B cell (primary cell): Measurements from ENCODE around the gene ITGB7. TPM values are rescaled to one million over a fixed set of nuclear protein-coding genes. Genes with fewer than 3 reads are reported as not detected.

Experiments used
- ATAC-seq: fragments of 200-7000 bp; cut with Tn5 transposase; one replicate; pipeline ENCODE4 v1.10.0; 2021; ENCODE audit warnings: low read depth, mild to moderate bottlenecking, moderate number of reproducible peaks, moderate library complexity
- CTCF ChIA-PET: fragments of 350-600 bp; sonication (Branson Sonifier 250); formaldehyde crosslinking; loops from one replicate; lab custom pipeline; 2021; ENCODE audit warnings: antibody characterized with exemption, inconsistent platforms; lab: Charles Lee
- POLR2A ChIA-PET: fragments of 350-600 bp; sonication (Branson Sonifier 250); formaldehyde crosslinking; loops from one replicate; lab custom pipeline; 2021; ENCODE audit warnings: antibody characterized with exemption; lab: Charles Lee
- DNase-seq: peaks from one replicate; pipeline ENCODE4 v3.0.0; 2013
- H2AFZ ChIP-seq: 2 replicates; pipeline ENCODE4 v1.6.1; 2012; ENCODE audit warnings: mild to moderate bottlenecking, low read depth, low read length; ENCODE audit not compliant: insufficient read depth, poor library complexity, severe bottlenecking
- H3K27ac ChIP-seq, 2 donors: 1 replicate in 1 of 2; 2 replicates in 1 of 2; pipeline ENCODE4 v1.5.1; 2012 to 2013; ENCODE audit warnings: low read length in 2 of 2, mild to moderate bottlenecking in 2 of 2, moderate library complexity in 1 of 2
- H3K27me3 ChIP-seq, 4 experiments: fragments of 200-600 bp in 1 of 4; sonication (generic) in 1 of 4; replicated peaks in 1 of 4; 1 replicate in 2 of 4; 2 replicates in 2 of 4; pipeline versions ENCODE4 v1.6.1 to v1.7.0; 2013 to 2016; ENCODE audit warnings: low read length in 3 of 4, mild to moderate bottlenecking in 2 of 4, mixed read lengths in 1 of 4, moderate library complexity in 1 of 4; ENCODE audit not compliant: insufficient read depth in 4 of 4, control insufficient read depth in 3 of 4; ENCODE audit errors: control extremely low read depth in 1 of 4
- H3K36me3 ChIP-seq, 2 experiments: replicated peaks in 1 of 2; 1 replicate in 1 of 2; 2 replicates in 1 of 2; pipeline versions ENCODE4 v1.6.1 to v1.7.1; 2013; ENCODE audit warnings: low read length in 1 of 2; ENCODE audit not compliant: insufficient read depth in 2 of 2, control insufficient read depth in 1 of 2; ENCODE audit errors: control extremely low read depth in 1 of 2, extremely low read depth in 1 of 2
- H3K4me1 ChIP-seq, 2 donors: fragments of 200-600 bp in 1 of 2; sonication (generic) in 1 of 2; 1 replicate in 1 of 2; 2 replicates in 1 of 2; pipeline versions ENCODE4 v1.5.1 to v1.6.1; 2013 to 2017; ENCODE audit warnings: low read length in 2 of 2; ENCODE audit not compliant: control insufficient read depth in 2 of 2, insufficient read depth in 2 of 2
- H3K4me2 ChIP-seq: replicated peaks from 2 replicates; pipeline ENCODE3; 2012; ENCODE audit warnings: mild to moderate bottlenecking, low read depth, low read length; ENCODE audit not compliant: poor library complexity, severe bottlenecking
- H3K4me3 ChIP-seq, 5 experiments: fragments of 200-600 bp in 1 of 5; sonication (generic) in 1 of 5; 1 replicate in 3 of 5; 2 replicates in 2 of 5; pipeline versions ENCODE4 v1.5.1 to v1.7.0; 2011 to 2016; ENCODE audit warnings: low read length in 4 of 5, mild to moderate bottlenecking in 4 of 5, low read depth in 2 of 5, control low read depth in 1 of 5, moderate library complexity in 1 of 5; ENCODE audit not compliant: insufficient read depth in 1 of 5; ENCODE audit errors: control extremely low read depth in 1 of 5, extremely low read depth in 1 of 5
- H3K79me2 ChIP-seq: fragments of 200-600 bp; sonication (generic); one replicate; pipeline ENCODE4 v1.6.0; 2016; ENCODE audit warnings: low read length; ENCODE audit not compliant: control insufficient read depth, insufficient read depth
- H3K9ac ChIP-seq: fragments of 200-600 bp; sonication (generic); 2 replicates; pipeline ENCODE4 v1.6.1; 2017; ENCODE audit warnings: mild to moderate bottlenecking, low read length, moderate library complexity
- H3K9me3 ChIP-seq, 3 donors: one replicate each; pipeline versions ENCODE4 v1.6.1 to v1.7.1; 2013; ENCODE audit warnings: low read length in 2 of 3; ENCODE audit not compliant: control insufficient read depth in 2 of 3, insufficient read depth in 1 of 3; ENCODE audit errors: control extremely low read depth in 1 of 3
- H4K20me1 ChIP-seq: 2 replicates; pipeline ENCODE4 v1.6.0; 2012; ENCODE audit warnings: mild to moderate bottlenecking, low read length; ENCODE audit not compliant: insufficient read depth, control insufficient read depth, poor library complexity, severe bottlenecking
- H3K27ac Mint-ChIP-seq: one replicate; pipeline ENCODE4 v1.8.0; 2021; ENCODE audit warnings: mixed read lengths
- H3K27me3 Mint-ChIP-seq: one replicate; pipeline ENCODE4 v1.8.0; 2021; ENCODE audit warnings: mixed read lengths
- H3K4me1 Mint-ChIP-seq: one replicate; pipeline ENCODE4 v1.8.0; 2021; ENCODE audit warnings: mixed read lengths
- H3K4me3 Mint-ChIP-seq: one replicate; pipeline ENCODE4 v1.8.0; 2021; ENCODE audit warnings: mixed read lengths
- H3K9me3 Mint-ChIP-seq: one replicate; pipeline ENCODE4 v1.8.0; 2022; ENCODE audit warnings: mixed read lengths; ENCODE audit not compliant: insufficient read depth
- EZH2 ChIP-seq: IDR thresholded peaks from 2 replicates; pipeline ENCODE4 v1.6.1; 2012; ENCODE audit warnings: borderline replicate concordance, low read depth, mild to moderate bottlenecking, moderate library complexity, low read length; ENCODE audit not compliant: insufficient read depth, poor library complexity, severe bottlenecking
- WGBS: methylation state at CpG from one replicate; pipeline ENCODE4 v1.1.5; 2013; ENCODE audit warnings: missing lambda C conversion rate; ENCODE audit not compliant: insufficient coverage; 5-methylcytosine and 5-hydroxymethylcytosine counted together
- intact Hi-C: fragments of 100-400 bp; cut with micrococcal nuclease; formaldehyde crosslinking; loops from one replicate; pipeline ENCODE4 v1.10.0; 2022
- polyA plus RNA-seq: library from polyadenylated mRNA; depleted of rRNA; stranded (reverse); fragments of >200 nt; gene quantifications from 2 replicates; pipeline ENCODE4 v1.2.3, GENCODE V29; 2012
- total RNA-seq, 2 donors: library from RNA; stranded (reverse); fragments of 120-200 nt in 1 of 2; gene quantifications; 1 replicate in 1 of 2; 2 replicates in 1 of 2; pipeline versions ENCODE4 v1.2.3 to v1.2.4, GENCODE V29; 2013 to 2022
- TF ChIP-seq, protein P1 (sequence below): fragments of 200-600 bp; IDR thresholded peaks from one replicate; pipeline ENCODE4 v1.8.0; 2022; ENCODE audit warnings: antibody characterized with exemption, mild to moderate bottlenecking

Gene ITGB7
- total and polyA plus RNA-seq, 2 donors (not counting 1 experiment from before 2014, with no cell fraction given): 199 to 265 TPM

DNA sequence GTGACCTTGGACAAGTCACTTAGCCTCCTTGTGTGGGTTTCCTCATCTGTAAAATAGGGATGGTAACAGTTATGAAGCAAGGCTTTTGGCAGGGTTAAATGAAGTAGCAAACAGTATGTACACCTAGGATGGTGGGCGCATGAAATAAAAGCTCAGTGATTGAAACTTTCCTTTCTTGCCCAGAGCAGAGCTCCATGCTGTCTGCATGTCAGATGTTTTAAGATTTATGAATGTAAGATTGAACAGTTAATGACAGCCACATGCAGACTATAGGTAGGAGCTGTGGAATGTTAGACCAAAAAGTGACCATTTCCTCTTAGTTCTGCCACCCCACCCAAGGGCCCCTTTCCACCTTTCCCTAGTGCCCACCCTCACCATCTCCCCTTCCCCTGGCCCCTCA lies 12.1 kb downstream of the ITGB7 start:
- Histone ChIP-seq H3K9me3 (no peaks in the 10 kb centered on the region), H3K79me2 (peaks cover 18% of the 10 kb centered on the region), H3K36me3 (peaks cover 2 to 85% of the 10 kb centered on the region in 2 experiments), H3K27ac (no peak overlapping the region), H2AFZ (no peak overlapping the region), H3K9ac (no peak overlapping the region), H3K4me1 (peaks cover 25 to 31% of the 10 kb centered on the region in 2 donors), H4K20me1 (peaks cover 57% of the 10 kb centered on the region), H3K27me3 (no peaks in the 10 kb centered on the region), H3K4me2 (no peak overlapping the region), H3K4me3 (no peak overlapping the region)
- ChIA-PET POLR2A (no interaction called here), CTCF (interaction anchor here (0.7 to 15.7 kb wide), 9 partner anchors 10 to 129 kb away, joined by 3 to 201 read pairs (median 4); partner anchors contain the start of genes CSAD, ESPL1, ITGB7 and PFDN5)
- TF ChIP-seq, protein P1, sequence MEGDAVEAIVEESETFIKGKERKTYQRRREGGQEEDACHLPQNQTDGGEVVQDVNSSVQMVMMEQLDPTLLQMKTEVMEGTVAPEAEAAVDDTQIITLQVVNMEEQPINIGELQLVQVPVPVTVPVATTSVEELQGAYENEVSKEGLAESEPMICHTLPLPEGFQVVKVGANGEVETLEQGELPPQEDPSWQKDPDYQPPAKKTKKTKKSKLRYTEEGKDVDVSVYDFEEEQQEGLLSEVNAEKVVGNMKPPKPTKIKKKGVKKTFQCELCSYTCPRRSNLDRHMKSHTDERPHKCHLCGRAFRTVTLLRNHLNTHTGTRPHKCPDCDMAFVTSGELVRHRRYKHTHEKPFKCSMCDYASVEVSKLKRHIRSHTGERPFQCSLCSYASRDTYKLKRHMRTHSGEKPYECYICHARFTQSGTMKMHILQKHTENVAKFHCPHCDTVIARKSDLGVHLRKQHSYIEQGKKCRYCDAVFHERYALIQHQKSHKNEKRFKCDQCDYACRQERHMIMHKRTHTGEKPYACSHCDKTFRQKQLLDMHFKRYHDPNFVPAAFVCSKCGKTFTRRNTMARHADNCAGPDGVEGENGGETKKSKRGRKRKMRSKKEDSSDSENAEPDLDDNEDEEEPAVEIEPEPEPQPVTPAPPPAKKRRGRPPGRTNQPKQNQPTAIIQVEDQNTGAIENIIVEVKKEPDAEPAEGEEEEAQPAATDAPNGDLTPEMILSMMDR: no peak
- no peak for TF ChIP-seq EZH2
- 100% methylated on average over 1 of the region's 1 CpG for WGBS
- Mint-ChIP-seq H3K27ac (no peak overlapping the region), H3K4me3 (no peak overlapping the region), H3K4me1 (peaks cover 33% of the 10 kb centered on the region), H3K27me3 (no peaks in the 10 kb centered on the region), H3K9me3 (no peaks in the 10 kb centered on the region)
- intact Hi-C loops: loop anchor here (5.0 kb wide), 1 partner anchor 128 kb away; no protein-coding TSS in a partner anchor
- ATAC-seq (no peak), DNase-seq (no peak)

DNA sequence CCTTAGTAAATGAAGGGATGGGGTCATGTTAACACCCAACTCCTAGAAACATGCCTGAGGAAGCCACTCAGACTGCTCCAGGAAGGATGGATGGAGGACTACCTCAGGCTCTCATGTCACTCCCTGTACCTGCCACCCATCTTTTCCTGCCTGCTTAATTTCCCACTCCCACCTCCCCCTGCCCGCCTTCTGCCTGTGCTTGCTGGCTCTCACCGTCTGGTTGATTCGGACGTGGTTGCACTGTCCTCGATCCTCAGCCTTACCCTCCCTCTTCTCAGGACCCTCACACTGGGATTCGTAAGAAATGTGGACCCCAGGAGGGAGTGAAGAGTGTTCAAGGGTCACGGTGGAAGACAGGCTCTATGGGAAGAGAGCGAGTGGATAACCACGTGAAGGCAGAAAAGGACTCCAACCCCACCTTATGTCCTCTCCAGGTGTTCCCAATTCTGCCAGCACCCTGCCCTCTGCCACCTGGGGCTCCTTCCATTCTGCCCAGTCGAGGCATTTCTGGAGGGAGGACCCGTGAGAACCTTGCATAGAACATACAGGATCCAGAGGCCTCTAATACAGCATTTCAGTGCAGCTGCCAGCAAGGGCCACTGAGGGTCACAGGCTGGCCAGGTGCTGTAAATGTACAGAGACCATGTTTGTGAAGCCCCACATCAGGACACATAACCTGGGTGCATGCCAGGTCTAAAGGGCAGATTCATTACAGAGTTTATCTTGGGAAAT lies 12.9 kb downstream of the ITGB7 start:
- intact Hi-C loops: no loop called here
- H3K4me2 ChIP-seq: no peak overlapping the region
- WGBS: 96% methylated on average over 3 of the region's 11 CpGs
- peaks cover 12% of the 10 kb centered on the region for H3K79me2 ChIP-seq
- H4K20me1 ChIP-seq: peaks cover 53% of the 10 kb centered on the region
- H3K27me3 Mint-ChIP-seq: no peaks in the 10 kb centered on the region
- peaks cover 28% of the 10 kb centered on the region for H3K4me1 Mint-ChIP-seq
- H3K9me3 ChIP-seq: no peaks in the 10 kb centered on the region
- no peak overlapping the region for H3K4me3 ChIP-seq
- DNase-seq: no peak
- no peak overlapping the region for H3K4me3 Mint-ChIP-seq
- H3K4me1 ChIP-seq: peaks cover 16 to 23% of the 10 kb centered on the region in 2 donors
- H3K27ac ChIP-seq: no peak overlapping the region
- H3K9me3 Mint-ChIP-seq: no peaks in the 10 kb centered on the region
- H3K27me3 ChIP-seq: no peaks in the 10 kb centered on the region
- H3K36me3 ChIP-seq: peaks cover 0 to 80% of the 10 kb centered on the region in 2 experiments
- no peak overlapping the region for H3K9ac ChIP-seq
- ATAC-seq: no peak
- no peak overlapping the region for H2AFZ ChIP-seq
- TF ChIP-seq, protein P1: no peak
- no peak for TF ChIP-seq EZH2
- peak overlapping the region; percentile 66 for H3K27ac Mint-ChIP-seq
- POLR2A ChIA-PET: no interaction called here
- CTCF ChIA-PET: interaction anchor here (1.0 to 15.7 kb wide), 7 partner anchors 9 to 101 kb away, joined by 3 to 201 read pairs (median 4); partner anchors contain the start of genes CSAD, ITGB7 and PFDN5
